ENCODE data around the gene PTPRM. TPM values are rescaled to one million over a fixed set of nuclear protein-coding genes. Genes with fewer than 3 reads are reported as not detected.

PTPRM gene
- total RNA-seq, 1 experiment from 2014 or later: not detected

DNA sequence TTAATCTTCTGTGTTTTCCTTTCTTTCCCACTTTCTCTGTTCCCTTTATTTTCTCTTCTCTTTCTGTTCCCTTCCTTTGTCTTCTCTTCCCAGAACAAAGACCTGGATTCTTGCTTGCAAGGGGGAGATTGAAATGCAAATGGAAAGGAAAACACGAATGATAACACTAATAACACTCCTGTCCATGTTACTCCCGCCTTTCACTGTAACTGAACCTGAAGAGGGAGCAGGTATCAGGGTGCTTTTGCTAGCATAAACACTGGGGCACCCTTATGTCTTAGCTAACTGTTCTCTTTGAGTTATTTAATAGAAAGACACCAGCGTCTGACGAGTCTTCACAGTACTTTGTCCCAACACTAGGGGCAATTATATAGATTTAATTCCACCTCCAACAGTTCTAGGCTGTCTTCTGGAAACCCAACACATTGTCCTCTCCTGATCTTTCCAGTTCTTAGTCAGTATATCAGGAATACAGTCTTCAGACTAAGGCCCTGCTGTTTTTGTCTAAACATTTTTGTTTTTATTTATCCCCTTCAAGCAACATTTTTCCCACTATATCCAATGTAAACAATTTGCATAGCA, 99.2 kb downstream of the PTPRM start:
- no TSS peak for BruUV-seq (replicated peaks)
- no peak for DNase-seq (ENCODE audit: low spot score)
- intact Hi-C loops (cut with micrococcal nuclease; ENCODE audit: unreplicated experiment): no loop called here
- Histone ChIP-seq H3K36me3 (ENCODE audit: insufficient read depth, low read length, poor library complexity, severe bottlenecking) (no peaks in the 10 kb centered on the region), H3K4me3 (ENCODE audit: low read depth, low read length, poor library complexity, severe bottlenecking) (no peak overlapping the region), H3K27me3 (replicated peaks; ENCODE audit: insufficient read depth, low read depth, low read length, poor library complexity) (no peaks in the 10 kb centered on the region), H3K9me3 (ENCODE audit: low read depth, low read length, poor library complexity, severe bottlenecking) (peaks cover 28% of the 10 kb centered on the region), H3K4me1 (ENCODE audit: insufficient read depth, low read length, poor library complexity, severe bottlenecking) (no peaks in the 10 kb centered on the region), H3K27ac (ENCODE audit: low read depth, low read length, poor library complexity, severe bottlenecking) (no peak overlapping the region)
- CTCF ChIA-PET: no interaction called here
- TF ChIP-seq, protein P1, sequence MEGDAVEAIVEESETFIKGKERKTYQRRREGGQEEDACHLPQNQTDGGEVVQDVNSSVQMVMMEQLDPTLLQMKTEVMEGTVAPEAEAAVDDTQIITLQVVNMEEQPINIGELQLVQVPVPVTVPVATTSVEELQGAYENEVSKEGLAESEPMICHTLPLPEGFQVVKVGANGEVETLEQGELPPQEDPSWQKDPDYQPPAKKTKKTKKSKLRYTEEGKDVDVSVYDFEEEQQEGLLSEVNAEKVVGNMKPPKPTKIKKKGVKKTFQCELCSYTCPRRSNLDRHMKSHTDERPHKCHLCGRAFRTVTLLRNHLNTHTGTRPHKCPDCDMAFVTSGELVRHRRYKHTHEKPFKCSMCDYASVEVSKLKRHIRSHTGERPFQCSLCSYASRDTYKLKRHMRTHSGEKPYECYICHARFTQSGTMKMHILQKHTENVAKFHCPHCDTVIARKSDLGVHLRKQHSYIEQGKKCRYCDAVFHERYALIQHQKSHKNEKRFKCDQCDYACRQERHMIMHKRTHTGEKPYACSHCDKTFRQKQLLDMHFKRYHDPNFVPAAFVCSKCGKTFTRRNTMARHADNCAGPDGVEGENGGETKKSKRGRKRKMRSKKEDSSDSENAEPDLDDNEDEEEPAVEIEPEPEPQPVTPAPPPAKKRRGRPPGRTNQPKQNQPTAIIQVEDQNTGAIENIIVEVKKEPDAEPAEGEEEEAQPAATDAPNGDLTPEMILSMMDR (conservative IDR thresholded peaks at IDR 0.05; ENCODE audit: low read depth, low read length): no peak
- no peak for TF ChIP-seq EZH2 (IDR thresholded peaks at IDR 0.05; ENCODE audit: borderline replicate concordance, low read depth, low read length, poor library complexity, severe bottlenecking)
- POLR2A ChIA-PET (ENCODE audit: low non-redundant PET): no interaction called here

DNA sequence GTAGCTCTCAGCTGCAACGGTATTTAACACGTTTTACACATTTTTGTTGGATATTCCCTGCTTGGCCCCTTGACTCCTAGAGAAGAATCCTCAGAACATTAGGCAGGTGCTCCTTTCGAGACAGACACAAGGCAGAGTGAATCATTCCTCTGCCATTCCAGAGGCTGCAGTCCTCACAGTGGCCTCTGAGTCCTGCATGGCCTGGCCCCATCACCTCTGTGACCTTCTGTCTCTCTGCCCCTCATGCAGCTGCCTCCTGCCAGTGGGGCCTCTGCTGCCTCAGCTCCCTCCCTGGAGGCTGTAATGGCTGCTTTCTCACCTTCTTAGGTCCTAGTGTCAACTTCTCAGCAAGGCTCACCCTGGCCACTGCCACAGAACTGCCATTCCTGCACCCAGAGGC, 101.3 kb downstream of the PTPRM start:
- intact Hi-C loops (cut with micrococcal nuclease; ENCODE audit: unreplicated experiment): no loop called here
- TF ChIP-seq, protein P1 (conservative IDR thresholded peaks at IDR 0.05; ENCODE audit: low read depth, low read length): no peak
- no peak for DNase-seq (ENCODE audit: low spot score)
- no TSS peak for BruUV-seq (replicated peaks)
- CTCF ChIA-PET: no interaction called here
- H3K36me3 ChIP-seq (ENCODE audit: insufficient read depth, low read length, poor library complexity, severe bottlenecking): no peaks in the 10 kb centered on the region
- peaks cover 21% of the 10 kb centered on the region for H3K9me3 ChIP-seq (ENCODE audit: low read depth, low read length, poor library complexity, severe bottlenecking)
- H3K27ac ChIP-seq (ENCODE audit: low read depth, low read length, poor library complexity, severe bottlenecking): no peak overlapping the region
- no peaks in the 10 kb centered on the region for H3K27me3 ChIP-seq (replicated peaks; ENCODE audit: insufficient read depth, low read depth, low read length, poor library complexity)
- POLR2A ChIA-PET (ENCODE audit: low non-redundant PET): no interaction called here
- H3K4me3 ChIP-seq (ENCODE audit: low read depth, low read length, poor library complexity, severe bottlenecking): no peak overlapping the region
- no peaks in the 10 kb centered on the region for H3K4me1 ChIP-seq (ENCODE audit: insufficient read depth, low read length, poor library complexity, severe bottlenecking)

DNA sequence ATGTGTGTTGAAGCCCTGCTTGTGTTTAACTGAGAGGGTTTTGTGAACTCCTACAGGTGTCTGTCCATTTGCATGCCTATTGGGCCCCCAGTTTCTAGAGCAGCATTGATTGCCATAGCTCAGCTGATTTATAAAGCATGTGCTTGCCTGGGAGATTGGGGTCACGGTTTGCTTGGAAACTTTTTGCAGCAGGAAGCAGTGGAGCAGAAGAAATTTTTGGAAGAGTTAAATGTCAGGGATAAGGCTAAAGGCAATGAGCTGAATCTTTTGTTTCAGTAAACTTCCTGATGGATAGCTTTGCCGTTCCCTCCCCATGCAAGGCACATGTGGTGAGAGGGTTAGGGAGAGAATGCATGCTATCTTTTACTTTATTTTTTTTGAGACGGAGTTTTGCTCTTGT, 102.2 kb downstream of the PTPRM start:
- POLR2A ChIA-PET (ENCODE audit: low non-redundant PET): no interaction called here
- no peak for DNase-seq (ENCODE audit: low spot score)
- BruUV-seq (replicated peaks): no TSS peak

More for the DNA sequence above, 102.2 kb downstream of the PTPRM start:
- CTCF ChIA-PET: no interaction called here
- peaks cover 15% of the 10 kb centered on the region for H3K9me3 ChIP-seq (ENCODE audit: low read depth, low read length, poor library complexity, severe bottlenecking)
- intact Hi-C loops (cut with micrococcal nuclease; ENCODE audit: unreplicated experiment): no loop called here
- no peaks in the 10 kb centered on the region for H3K36me3 ChIP-seq (ENCODE audit: insufficient read depth, low read length, poor library complexity, severe bottlenecking)
- TF ChIP-seq, protein P1 (conservative IDR thresholded peaks at IDR 0.05; ENCODE audit: low read depth, low read length): no peak
- TF ChIP-seq EZH2 (IDR thresholded peaks at IDR 0.05; ENCODE audit: borderline replicate concordance, low read depth, low read length, poor library complexity, severe bottlenecking): no peak
- no peaks in the 10 kb centered on the region for H3K27me3 ChIP-seq (replicated peaks; ENCODE audit: insufficient read depth, low read depth, low read length, poor library complexity)
- H3K27ac ChIP-seq (ENCODE audit: low read depth, low read length, poor library complexity, severe bottlenecking): no peak overlapping the region
- H3K4me3 ChIP-seq (ENCODE audit: low read depth, low read length, poor library complexity, severe bottlenecking): no peak overlapping the region
- H3K4me1 ChIP-seq (ENCODE audit: insufficient read depth, low read length, poor library complexity, severe bottlenecking): no peaks in the 10 kb centered on the region
